IPS DF 6.9 (cell line): ENCODE measurements around the gene HERC6.
"Not testable (repeated sequence)": the region's sequence is repeated elsewhere in the genome, so short reads cannot be mapped to it uniquely, and the experiment has no call there.

ENCODE experiments used
- DNase-seq: peaks from one replicate; pipeline ENCODE4 v3.0.0-alpha.2; 2013; ENCODE audit warnings: low read depth, low spot score
- H3K27ac ChIP-seq: one replicate; pipeline ENCODE4 v1.5.1; 2013; ENCODE audit warnings: low read length, control low read depth
- H3K27me3 ChIP-seq: 2 replicates; pipeline ENCODE4 v1.6.1; 2013; ENCODE audit warnings: mild to moderate bottlenecking, low read length; ENCODE audit not compliant: control insufficient read depth, insufficient read depth
- H3K36me3 ChIP-seq: 2 replicates; pipeline ENCODE4 v1.6.1; 2013; ENCODE audit warnings: low read length; ENCODE audit not compliant: control insufficient read depth, insufficient read depth
- H3K4me1 ChIP-seq: 2 replicates; pipeline ENCODE4 v1.6.1; 2013; ENCODE audit warnings: low read length; ENCODE audit not compliant: control insufficient read depth, insufficient read depth
- H3K4me3 ChIP-seq: 2 replicates; pipeline ENCODE4 v1.5.1; 2013; ENCODE audit warnings: mild to moderate bottlenecking, low read length
- H3K9me3 ChIP-seq: 2 replicates; pipeline ENCODE4 v1.6.1; 2013; ENCODE audit warnings: low read length, inconsistent platforms; ENCODE audit not compliant: control insufficient read depth, insufficient read depth
- WGBS: extraction: QIAGEN DNeasy Blood & Tissue Kit; methylation state at CpG from one replicate; pipeline ENCODE4 v1.1.7; 2013; ENCODE audit warnings: mixed read lengths, missing lambda C conversion rate; ENCODE audit not compliant: insufficient read length, insufficient coverage; 5-methylcytosine and 5-hydroxymethylcytosine counted together

HERC6 gene

DNA sequence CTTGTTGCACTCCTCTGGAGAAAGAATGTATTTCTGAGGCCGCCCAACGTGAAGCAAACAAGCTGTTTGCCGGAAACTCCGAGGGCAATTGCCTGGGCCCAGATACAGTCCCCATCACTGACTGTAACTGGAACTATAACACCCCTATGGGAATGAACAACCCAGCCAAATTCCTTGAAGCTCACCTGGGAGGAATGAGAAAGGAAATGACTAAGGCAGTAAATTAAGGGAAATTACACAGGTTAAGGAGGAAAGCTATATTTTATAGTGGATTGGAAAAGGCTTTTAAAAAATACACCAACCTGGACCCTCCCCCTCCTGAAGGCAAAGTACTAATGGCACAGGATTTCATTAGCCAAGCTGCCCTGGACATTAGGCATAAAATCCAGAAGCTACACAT, 66.6 kb downstream of the HERC6 start:
- H3K4me1 ChIP-seq, result peaks cover 6% of the 10 kb centered on the region; the same call in 1 of the 2 replicates
- no peak overlapping the region for H3K4me3 ChIP-seq
- no CpG with 5 or more reads among the region's 4 CpGs for WGBS
- no peak overlapping the region for H3K27ac ChIP-seq
- no peaks in the 10 kb centered on the region for H3K36me3 ChIP-seq
- H3K27me3 ChIP-seq, result no peaks in the 10 kb centered on the region
- no peak for DNase-seq
- H3K9me3 ChIP-seq, result no peaks in the 10 kb centered on the region

DNA sequence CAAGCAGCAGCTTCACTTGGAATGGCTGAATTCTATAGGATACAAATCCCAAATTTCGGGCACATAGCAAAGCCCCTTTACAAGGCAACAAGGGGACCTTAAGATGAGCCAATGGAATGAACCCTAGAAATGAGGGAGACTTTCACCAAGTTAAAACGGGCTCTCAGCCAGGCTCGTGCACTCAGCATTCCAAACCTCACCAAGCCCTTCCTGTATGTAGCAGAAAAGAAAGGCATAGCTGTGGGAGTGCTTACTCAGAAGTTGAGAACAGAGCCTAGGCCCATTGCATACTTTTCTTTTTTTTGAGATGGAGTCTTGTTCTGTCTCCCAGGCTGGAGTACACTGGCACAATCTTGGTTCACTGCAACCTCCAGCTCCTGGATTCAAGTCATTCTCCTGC, 67.5 kb downstream of the HERC6 start:
- H3K36me3 ChIP-seq, result no peaks in the 10 kb centered on the region
- no peaks in the 10 kb centered on the region for H3K9me3 ChIP-seq
- no CpG with 5 or more reads among the region's 3 CpGs for WGBS
- peaks cover 6% of the 10 kb centered on the region; the same call in 1 of the 2 replicates for H3K4me1 ChIP-seq
- no peak overlapping the region for H3K4me3 ChIP-seq
- H3K27me3 ChIP-seq, result no peaks in the 10 kb centered on the region
- DNase-seq, result no peak
- no peak overlapping the region for H3K27ac ChIP-seq

- no peak for DNase-seq
- Histone ChIP-seq H3K27ac (no peak overlapping the region), H3K9me3 (no peaks in the 10 kb centered on the region), H3K4me1 (peaks cover 6% of the 10 kb centered on the region; the same call in 1 of the 2 replicates), H3K27me3 (no peaks in the 10 kb centered on the region), H3K4me3 (no peak overlapping the region), H3K36me3 (no peaks in the 10 kb centered on the region)
- no CpG with 5 or more reads among the region's 5 CpGs for WGBS
These were observed 68.9 kb downstream of the HERC6 start for GRCh38 chr4:88447371-88448095.

DNA sequence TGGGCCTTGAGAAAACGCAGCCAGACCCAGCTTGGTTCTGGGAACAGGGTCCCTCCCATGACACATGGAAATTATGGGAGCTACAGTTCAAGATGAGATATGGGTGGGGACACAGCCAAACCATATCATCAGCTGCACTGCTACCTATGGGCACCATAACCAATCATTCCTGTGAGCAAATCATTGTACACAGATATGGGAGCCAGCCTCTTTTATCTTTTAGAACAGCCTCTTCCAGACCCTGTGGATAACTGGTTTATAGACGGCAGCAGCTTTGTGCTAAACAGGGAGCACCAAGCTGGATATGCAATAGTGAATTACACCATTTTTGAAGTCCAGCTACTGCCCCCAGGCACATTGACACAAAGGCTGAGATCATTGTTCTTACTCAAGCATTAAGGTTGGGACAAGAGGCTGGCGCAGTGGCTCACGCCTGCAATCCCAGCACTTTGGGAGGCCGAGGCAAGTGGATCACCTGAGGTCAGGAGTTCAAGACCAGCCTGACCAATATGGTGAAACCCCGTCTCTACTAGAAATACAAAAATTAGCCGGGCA, 69.6 kb downstream of the HERC6 start:
- H3K9me3 ChIP-seq, H3K27ac ChIP-seq, DNase-seq, H3K27me3 ChIP-seq, H3K36me3 ChIP-seq, H3K4me3 ChIP-seq, H3K4me1 ChIP-seq: not testable (repeated sequence)
- WGBS, result no CpG with 5 or more reads among the region's 7 CpGs

DNA sequence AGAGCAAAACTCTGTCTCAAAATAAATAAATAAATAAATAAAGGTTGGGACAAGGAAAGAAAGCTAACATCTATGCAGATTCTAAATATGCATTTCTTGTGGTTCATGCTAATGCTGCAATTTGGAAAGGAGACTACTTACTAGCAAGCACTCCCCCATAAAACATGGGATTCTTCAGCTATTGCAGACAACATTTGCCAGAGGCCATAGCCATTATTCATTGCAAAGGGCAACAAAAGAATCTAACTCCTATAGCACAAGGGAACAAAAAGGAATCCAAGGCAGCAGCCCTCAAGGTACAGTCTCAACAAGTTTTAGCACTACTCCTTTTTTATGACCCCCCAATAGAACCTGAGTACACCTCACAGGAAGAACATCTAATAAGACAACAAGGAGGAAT, 70.2 kb downstream of the HERC6 start:
- Histone ChIP-seq H3K27ac (no peak overlapping the region), H3K36me3 (no peaks in the 10 kb centered on the region), H3K4me3 (no peak overlapping the region), H3K9me3 (no peaks in the 10 kb centered on the region), H3K27me3 (no peaks in the 10 kb centered on the region), H3K4me1 (peaks cover 2% of the 10 kb centered on the region; the same call in 1 of the 2 replicates)
- DNase-seq, result no peak

- Histone ChIP-seq H3K4me3 (no peak overlapping the region), H3K4me1 (no peaks in the 10 kb centered on the region), H3K9me3 (no peaks in the 10 kb centered on the region), H3K27ac (no peak overlapping the region), H3K27me3 (no peaks in the 10 kb centered on the region), H3K36me3 (no peaks in the 10 kb centered on the region)
- no peak for DNase-seq
These were observed 70.6 kb downstream of the HERC6 start for GRCh38 chr4:88449290-88449689.

DNA sequence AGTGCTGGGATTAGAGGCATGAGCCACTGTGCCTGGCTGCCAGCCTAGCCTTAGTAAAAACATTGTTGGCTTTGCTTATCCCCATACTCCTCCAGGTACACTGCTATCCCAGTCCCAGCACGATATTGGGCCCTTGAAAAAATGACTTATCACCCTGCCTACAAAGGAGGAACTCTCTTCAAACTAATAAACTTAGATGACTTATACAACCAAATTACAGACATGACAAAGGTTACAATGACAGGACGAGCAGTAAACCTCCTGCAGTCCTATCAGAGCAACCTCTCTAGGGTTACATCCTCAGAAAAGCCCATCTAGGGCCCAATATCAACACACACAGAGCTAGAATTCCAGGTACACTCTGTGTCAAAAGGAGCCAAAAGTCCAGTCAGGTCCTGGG, 72.6 kb downstream of the HERC6 start:
- Histone ChIP-seq H3K27me3 (no peaks in the 10 kb centered on the region), H3K27ac (no peak overlapping the region), H3K4me3 (no peak overlapping the region), H3K36me3 (no peaks in the 10 kb centered on the region), H3K4me1 (no peaks in the 10 kb centered on the region), H3K9me3 (no peaks in the 10 kb centered on the region)
- DNase-seq, result no peak
- WGBS, result no CpG with 5 or more reads among the region's 2 CpGs

- Histone ChIP-seq H3K4me3 (no peak overlapping the region), H3K4me1 (no peaks in the 10 kb centered on the region)
- no CpG with 5 or more reads among the region's 2 CpGs for WGBS
These were observed 74.3 kb downstream of the HERC6 start for GRCh38 chr4:88452912-88453311.

GRCh38 chr4:88456670-88457306, 78.1 kb downstream of the HERC6 start, which contains the start of gene HERC5:
Gene HERC5 (plus strand): TSS chr4:88457119. CDS start chr4:88457270, 151 bp downstream.
- Histone ChIP-seq H3K9me3 (no peaks in the 10 kb centered on the region), H3K27ac (no peak within 1 kb of the TSS), H3K4me3 (peak within 1 kb of the TSS; percentile 53), H3K4me1 (no peaks in the 10 kb centered on the region), H3K36me3 (no peaks in the 10 kb centered on the region), H3K27me3 (peaks cover 2% of the 10 kb centered on the region; the same call in 1 of the 2 replicates)
- WGBS, result no CpG with 5 or more reads among the region's 57 CpGs
- DNase-seq, result peak; percentile 85

More at GRCh38 chr4:88452912-88453311, 74.3 kb downstream of the HERC6 start:
- Histone ChIP-seq H3K36me3 (no peaks in the 10 kb centered on the region), H3K27ac (no peak overlapping the region), H3K9me3 (no peaks in the 10 kb centered on the region), H3K27me3 (peaks cover 2% of the 10 kb centered on the region; the same call in 1 of the 2 replicates)
- DNase-seq, result no peak

GRCh38 chr4:88457307-88458103, 78.9 kb downstream of the HERC6 start:
- H3K36me3 ChIP-seq, result no peaks in the 10 kb centered on the region
- peaks cover 2% of the 10 kb centered on the region; the same call in 1 of the 2 replicates for H3K27me3 ChIP-seq
- H3K9me3 ChIP-seq, result no peaks in the 10 kb centered on the region
- peak overlapping the region; percentile 53 for H3K4me3 ChIP-seq
- H3K27ac ChIP-seq, result no peak overlapping the region
- DNase-seq, result peak; percentile 16
- H3K4me1 ChIP-seq, result no peaks in the 10 kb centered on the region
- WGBS, result no CpG with 5 or more reads among the region's 75 CpGs
